Activated CD8-positive, alpha-beta T cell treated with anti-CD3 and anti-CD28 coated beads, Interleukin-2, amount 10 ng/mL, durations not matched to agents 7 days and 5 days (primary cell): ENCODE results near the gene CALD1. TPM values are rescaled to one million over a fixed set of nuclear protein-coding genes. Genes with fewer than 3 reads are reported as not detected.
A peak's percentile ranks its signal among the peaks of the same experiment; 100 is the strongest.

Experiments used
- ATAC-seq: fragments of 150-1000 bp; cut with Tn5 transposase; one replicate; pipeline ENCODE4 v1.10.0; 2021; ENCODE audit warnings: moderate library complexity
- CTCF ChIA-PET: fragments of 350-600 bp; sonication (Branson Sonifier 250); formaldehyde crosslinking; loops from one replicate; lab custom pipeline; 2021; ENCODE audit warnings: antibody characterized with exemption; lab: Charles Lee
- POLR2A ChIA-PET: fragments of 350-600 bp; sonication (Branson Sonifier 250); formaldehyde crosslinking; loops from one replicate; lab custom pipeline; 2021; ENCODE audit warnings: antibody characterized with exemption; lab: Charles Lee
- DNase-seq: peaks from one replicate; pipeline ENCODE4 v3.0.0-alpha.2; 2020
- H3K27ac Mint-ChIP-seq: one replicate; pipeline ENCODE4 v1.8.0; 2021; ENCODE audit warnings: mild to moderate bottlenecking, mixed read lengths
- H3K27me3 Mint-ChIP-seq: one replicate; pipeline ENCODE4 v1.8.0; 2021; ENCODE audit warnings: low read depth, mixed read lengths
- H3K36me3 Mint-ChIP-seq: one replicate; pipeline ENCODE4 v1.8.0; 2021; ENCODE audit warnings: low read depth, mixed read lengths
- H3K4me1 Mint-ChIP-seq: one replicate; pipeline ENCODE4 v1.8.0; 2021; ENCODE audit warnings: low read depth, mixed read lengths
- H3K4me3 Mint-ChIP-seq: one replicate; pipeline ENCODE4 v1.8.0; 2021; ENCODE audit warnings: mild to moderate bottlenecking, mixed read lengths
- H3K9me3 Mint-ChIP-seq: one replicate; pipeline ENCODE4 v1.8.0; 2022; ENCODE audit warnings: mixed read lengths; ENCODE audit not compliant: insufficient read depth
- total RNA-seq, 2 experiments: library from RNA; stranded (reverse); gene quantifications; one replicate each; pipeline ENCODE4 v1.2.3, GENCODE V29; 2021

CALD1 gene
- total RNA-seq, 2 experiments from 2014 or later: 0.55 TPM; not detected in 1

DNA sequence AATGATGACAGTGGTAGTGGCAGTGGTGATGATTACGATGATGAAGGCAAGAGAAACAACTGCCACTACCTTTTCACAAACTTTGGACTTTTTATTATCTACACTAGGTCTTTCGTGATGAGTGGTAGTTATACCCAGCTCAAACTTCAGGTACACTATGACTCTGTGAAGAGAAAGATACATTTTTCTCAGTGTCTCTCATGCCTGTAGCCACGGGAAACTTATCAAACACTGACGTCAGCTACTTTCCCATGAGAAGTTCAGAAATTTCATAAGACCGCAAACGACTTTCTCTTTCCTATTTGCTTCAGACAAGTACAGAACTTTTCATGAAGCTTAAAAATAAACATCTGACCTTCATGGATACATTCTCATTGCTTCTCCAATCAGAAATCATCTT is 57.0 kb downstream of the CALD1 start:
- H3K27ac Mint-ChIP-seq: no peak overlapping the region
- no peak overlapping the region for H3K4me3 Mint-ChIP-seq
- ChIA-PET CTCF (interaction anchor here (1.5 kb wide), 1 partner anchor 10 kb away, joined by 3 read pairs; no protein-coding TSS in a partner anchor), POLR2A (no interaction called here)
- H3K9me3 Mint-ChIP-seq: no peaks in the 10 kb centered on the region
- H3K27me3 Mint-ChIP-seq: peaks cover 2% of the 10 kb centered on the region
- ATAC-seq (no peak), DNase-seq (no peak)
- H3K4me1 Mint-ChIP-seq: no peaks in the 10 kb centered on the region
- H3K36me3 Mint-ChIP-seq: no peaks in the 10 kb centered on the region

DNA sequence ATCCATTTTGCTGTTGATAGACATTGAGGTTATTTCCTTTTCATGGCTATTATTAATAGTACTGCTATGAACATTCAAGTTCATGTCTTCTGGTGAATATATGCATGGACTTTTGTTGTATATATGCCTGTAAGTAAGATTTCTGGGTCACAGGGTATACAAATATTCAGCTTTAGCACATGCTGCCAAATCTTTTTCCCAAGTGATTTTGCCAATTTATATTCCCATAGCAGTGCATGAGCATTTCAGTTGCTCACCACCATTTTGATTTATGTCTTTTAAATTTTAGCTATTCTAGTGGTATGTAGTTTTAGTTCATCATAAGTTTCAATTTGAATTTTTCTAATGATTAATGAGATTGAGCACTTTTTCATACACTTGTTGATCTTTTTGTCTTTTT is 59.9 kb downstream of the CALD1 start:
- DNase-seq (no peak), ATAC-seq (no peak)
- H3K4me3 Mint-ChIP-seq: no peak overlapping the region
- H3K27ac Mint-ChIP-seq: no peak overlapping the region
- ChIA-PET POLR2A (no interaction called here), CTCF (interaction anchor here (1.0 kb wide), 1 partner anchor 16 kb away, joined by 3 read pairs; no protein-coding TSS in a partner anchor)
- no peaks in the 10 kb centered on the region for H3K9me3 Mint-ChIP-seq
- no peaks in the 10 kb centered on the region for H3K4me1 Mint-ChIP-seq
- H3K27me3 Mint-ChIP-seq: peaks cover 5% of the 10 kb centered on the region
- no peaks in the 10 kb centered on the region for H3K36me3 Mint-ChIP-seq

DNA sequence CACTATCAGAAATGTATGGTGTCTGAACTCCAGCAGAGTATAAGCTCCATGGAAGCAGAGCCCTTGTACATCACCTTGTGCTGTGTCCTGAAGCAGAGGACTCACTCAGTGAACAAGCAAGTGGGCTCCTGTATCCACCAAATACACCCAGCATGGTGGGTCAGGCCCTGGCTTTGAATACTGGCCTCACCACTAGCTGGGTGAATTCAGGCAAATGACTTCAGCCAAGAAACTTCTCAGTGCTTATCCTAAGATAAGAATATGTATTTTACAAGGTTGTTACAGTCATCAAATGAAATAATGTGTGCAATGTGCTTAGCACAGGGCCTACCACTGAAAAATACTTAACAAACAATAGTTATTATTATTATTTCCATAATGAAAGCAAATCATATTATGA is 62.6 kb downstream of the CALD1 start:
- H3K4me3 Mint-ChIP-seq: no peak overlapping the region
- no peak overlapping the region for H3K27ac Mint-ChIP-seq
- H3K9me3 Mint-ChIP-seq: no peaks in the 10 kb centered on the region
- peaks cover 5% of the 10 kb centered on the region for H3K4me1 Mint-ChIP-seq
- POLR2A ChIA-PET: no interaction called here
- H3K27me3 Mint-ChIP-seq: peaks cover 5% of the 10 kb centered on the region
- DNase-seq (no peak), ATAC-seq (no peak)
- no peaks in the 10 kb centered on the region for H3K36me3 Mint-ChIP-seq
- CTCF ChIA-PET: no interaction called here

DNA sequence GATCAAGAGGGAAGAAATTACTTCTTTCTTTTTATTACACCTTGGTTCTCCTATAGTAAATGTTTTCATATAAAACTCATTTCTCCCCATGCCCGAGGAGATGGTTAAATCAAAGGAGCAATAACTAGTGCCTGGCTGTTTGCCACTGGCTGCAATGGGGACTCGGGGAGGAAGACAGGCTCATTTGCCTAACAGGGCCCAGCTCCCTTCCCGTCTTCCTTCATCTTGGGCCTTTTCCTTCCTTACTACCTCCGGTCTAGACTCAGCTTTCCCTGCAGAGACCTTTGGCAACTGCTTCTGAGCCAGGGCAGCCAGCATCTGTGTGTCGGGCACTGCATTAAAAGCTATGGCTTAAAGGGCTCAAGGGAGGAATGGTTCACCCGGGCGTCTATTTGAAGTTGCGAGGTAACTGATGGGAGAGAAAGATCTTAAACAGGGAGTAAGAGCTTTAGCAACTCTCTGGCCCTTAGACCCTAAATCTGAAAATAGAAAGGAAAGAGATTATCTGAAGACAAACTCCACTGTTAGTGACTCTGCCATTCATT is 63.5 kb downstream of the CALD1 start:
- Mint-ChIP-seq H3K27me3 (peaks cover 5% of the 10 kb centered on the region), H3K27ac (no peak overlapping the region), H3K36me3 (no peaks in the 10 kb centered on the region), H3K4me1 (peaks cover 5% of the 10 kb centered on the region), H3K9me3 (no peaks in the 10 kb centered on the region), H3K4me3 (no peak overlapping the region)
- ATAC-seq: no peak
- ChIA-PET POLR2A (no interaction called here), CTCF (interaction anchor here (1.7 kb wide), 1 partner anchor 13 kb away, joined by 4 read pairs; no protein-coding TSS in a partner anchor)
- DNase-seq: no peak

DNA sequence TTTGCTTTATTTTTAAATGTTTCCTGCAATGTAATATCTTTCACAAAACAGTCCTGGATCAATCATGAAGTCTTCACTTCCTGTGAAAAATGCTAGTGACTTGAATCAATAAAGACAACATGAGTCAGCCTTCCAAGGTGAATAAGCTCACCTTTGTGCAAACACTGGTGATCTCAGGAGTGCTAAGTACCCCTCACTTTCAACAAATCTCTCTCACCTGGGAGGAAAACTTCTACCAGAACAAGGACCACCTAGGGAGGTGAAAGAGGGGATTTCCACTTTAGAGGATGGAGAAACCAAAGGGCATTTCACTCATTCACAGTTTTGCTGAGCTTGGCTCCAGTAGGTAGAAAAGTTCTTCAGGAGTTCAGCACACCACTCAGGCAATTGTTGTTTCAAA is 64.8 kb downstream of the CALD1 start:
- peaks cover 5% of the 10 kb centered on the region for H3K27me3 Mint-ChIP-seq
- CTCF ChIA-PET: interaction anchor here (1.7 kb wide), 1 partner anchor 15 kb away, joined by 4 read pairs; no protein-coding TSS in a partner anchor
- POLR2A ChIA-PET: no interaction called here
- H3K9me3 Mint-ChIP-seq: no peaks in the 10 kb centered on the region
- no peak overlapping the region for H3K4me3 Mint-ChIP-seq
- no peak for ATAC-seq
- no peaks in the 10 kb centered on the region for H3K36me3 Mint-ChIP-seq
- no peak overlapping the region for H3K27ac Mint-ChIP-seq
- DNase-seq: no peak
- H3K4me1 Mint-ChIP-seq: peaks cover 5% of the 10 kb centered on the region

DNA sequence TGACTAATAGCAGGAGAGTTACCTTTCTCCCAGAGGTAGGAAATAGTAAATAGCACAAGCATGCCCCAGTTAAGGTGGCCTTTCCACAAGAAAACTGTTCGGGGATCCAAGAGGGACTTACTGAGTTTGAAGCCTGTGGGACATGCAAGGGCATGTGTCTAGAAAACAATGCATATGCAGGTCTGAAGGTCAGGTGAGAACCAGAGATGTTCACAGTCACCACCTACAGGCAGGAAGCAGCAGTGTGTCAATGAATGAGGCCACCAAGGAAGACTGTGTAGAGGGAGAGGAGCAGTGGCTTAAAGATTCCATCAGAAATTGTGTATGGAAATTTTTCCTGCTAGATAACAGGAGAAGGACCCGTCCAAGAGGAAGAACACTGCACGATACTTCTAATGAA is 66.0 kb downstream of the CALD1 start:
- peak; percentile 32 for DNase-seq
- Mint-ChIP-seq H3K4me1 (peaks cover 5% of the 10 kb centered on the region), H3K36me3 (no peaks in the 10 kb centered on the region), H3K9me3 (no peaks in the 10 kb centered on the region), H3K27ac (no peak overlapping the region), H3K4me3 (no peak overlapping the region), H3K27me3 (peaks cover 5% of the 10 kb centered on the region)
- ATAC-seq: peak; percentile 58
- POLR2A ChIA-PET: no interaction called here
- CTCF ChIA-PET: interaction anchor here (1.1 to 1.2 kb wide), 2 partner anchors 121 to 198 kb away, joined by 3 read pairs; no protein-coding TSS in a partner anchor

DNA sequence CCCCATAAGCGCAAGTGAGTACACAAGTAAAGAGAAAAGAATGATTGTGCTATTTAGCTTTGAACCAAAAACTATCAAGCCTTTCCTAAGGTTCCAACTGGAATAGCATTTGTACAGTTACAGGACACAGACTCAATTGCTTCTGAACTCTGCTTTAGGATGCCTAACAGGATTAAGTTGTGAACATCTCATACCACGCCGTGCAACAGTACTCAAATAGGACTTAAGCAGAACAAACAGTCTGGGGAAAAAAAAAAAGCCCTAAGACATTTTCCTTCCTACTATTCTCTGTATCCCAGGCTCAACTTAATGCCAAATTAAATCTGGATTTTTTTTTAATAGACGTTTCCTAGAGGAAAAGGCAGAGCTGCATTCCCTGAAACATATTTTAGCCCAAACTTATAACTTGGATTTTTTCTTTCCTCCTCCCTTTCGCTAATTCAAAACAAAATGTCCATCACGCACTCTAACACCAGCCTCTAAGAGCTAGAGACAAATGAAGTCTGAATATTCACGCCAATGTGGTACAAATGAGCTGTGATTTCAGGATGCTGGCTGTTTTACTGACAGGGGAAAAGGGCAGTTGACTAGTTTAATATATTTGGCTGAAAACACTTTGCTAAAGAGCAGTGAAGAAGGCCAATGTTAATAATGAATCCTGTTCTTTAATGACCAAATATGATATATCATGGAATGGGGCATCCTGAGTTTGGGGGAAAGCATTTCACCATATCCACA is 68.6 kb downstream of the CALD1 start:
- Mint-ChIP-seq H3K4me3 (no peak overlapping the region), H3K9me3 (no peaks in the 10 kb centered on the region), H3K27ac (no peak overlapping the region), H3K36me3 (no peaks in the 10 kb centered on the region), H3K4me1 (peaks cover 7% of the 10 kb centered on the region), H3K27me3 (peaks cover 2% of the 10 kb centered on the region)
- POLR2A ChIA-PET: no interaction called here
- no peak for ATAC-seq
- CTCF ChIA-PET: interaction anchor here (0.6 to 1.0 kb wide), 2 partner anchors 87 to 834 kb away, joined by 3 to 4 read pairs; no protein-coding TSS in a partner anchor
- DNase-seq: no peak

DNA sequence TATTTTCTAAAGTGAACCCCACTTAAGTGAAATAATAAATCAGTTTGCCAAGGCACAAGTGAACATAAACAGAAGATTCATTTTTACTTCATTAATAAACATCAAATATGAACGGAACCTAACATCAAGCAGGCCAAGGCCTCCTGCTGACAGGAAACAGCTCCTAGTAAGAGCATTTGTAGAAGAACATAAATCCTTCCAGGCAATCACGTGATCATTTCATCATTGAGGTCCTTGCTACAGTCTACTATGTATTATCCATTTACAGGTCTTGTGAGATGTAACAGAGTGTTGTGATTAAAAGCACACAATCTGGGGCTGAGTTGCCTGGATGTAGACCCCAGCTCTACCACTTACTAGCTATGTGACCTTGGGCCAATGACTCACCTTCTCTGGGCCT is 70.6 kb downstream of the CALD1 start:
- ChIA-PET POLR2A (no interaction called here), CTCF (no interaction called here)
- no peak for ATAC-seq

DNA sequence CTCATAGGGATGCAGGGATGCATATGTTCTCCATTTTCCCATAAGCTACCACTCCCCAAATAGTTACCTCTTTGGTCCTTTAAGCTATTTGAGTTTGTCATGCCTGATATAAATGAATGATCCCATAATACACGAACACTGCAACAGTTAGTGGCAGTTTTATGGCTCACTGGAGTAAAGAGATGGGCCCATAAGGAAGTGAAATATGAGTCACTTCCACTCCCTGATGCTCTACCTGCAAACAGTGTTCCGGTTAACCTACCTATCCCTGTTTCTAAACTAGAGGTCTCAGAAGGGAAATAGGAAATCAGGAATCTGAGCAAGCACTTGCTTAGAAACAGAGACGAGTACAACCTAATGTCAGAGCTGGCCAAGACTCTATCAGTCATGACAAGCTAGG is 71.7 kb downstream of the CALD1 start:
- DNase-seq (no peak), ATAC-seq (no peak)
- Mint-ChIP-seq H3K27ac (no peak overlapping the region), H3K36me3 (peaks cover 12% of the 10 kb centered on the region), H3K4me3 (no peak overlapping the region), H3K27me3 (no peaks in the 10 kb centered on the region), H3K9me3 (peaks cover 11% of the 10 kb centered on the region), H3K4me1 (peaks cover 19% of the 10 kb centered on the region)
- POLR2A ChIA-PET: no interaction called here
- CTCF ChIA-PET: interaction anchor here (1.6 kb wide), 1 partner anchor 10 kb away, joined by 8 read pairs; no protein-coding TSS in a partner anchor

More for the DNA sequence above, 70.6 kb downstream of the CALD1 start:
- no peak for DNase-seq
- Mint-ChIP-seq H3K27ac (no peak overlapping the region), H3K27me3 (no peaks in the 10 kb centered on the region), H3K4me1 (peaks cover 11% of the 10 kb centered on the region), H3K36me3 (peaks cover 6% of the 10 kb centered on the region), H3K9me3 (peaks cover 4% of the 10 kb centered on the region), H3K4me3 (no peak overlapping the region)

DNA sequence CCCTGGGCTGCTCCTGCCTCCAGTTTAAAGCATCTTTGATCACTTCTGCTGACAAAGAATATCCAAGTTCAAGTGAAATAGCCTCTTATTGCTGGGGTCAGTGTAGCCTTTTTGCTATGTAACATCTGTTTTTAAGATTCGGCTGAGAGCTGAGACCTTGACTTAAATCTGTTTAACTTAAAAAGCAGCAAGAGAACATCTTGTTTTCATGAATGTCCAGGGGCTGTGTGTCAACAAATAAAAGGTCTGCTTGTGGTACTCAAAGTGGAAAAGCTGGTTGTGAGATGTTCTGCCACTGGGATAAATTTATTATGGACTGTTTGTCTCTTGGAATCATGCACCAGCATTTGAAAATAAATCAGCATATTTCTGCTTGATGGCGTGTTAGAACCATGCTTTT is 73.2 kb downstream of the CALD1 start:
- DNase-seq (no peak), ATAC-seq (no peak)
- H3K4me1 Mint-ChIP-seq: peaks cover 26% of the 10 kb centered on the region
- H3K27me3 Mint-ChIP-seq: no peaks in the 10 kb centered on the region
- ChIA-PET CTCF (interaction anchor here (1.0 to 1.6 kb wide), 2 partner anchors 9 to 48 kb away, joined by 3 to 8 read pairs; no protein-coding TSS in a partner anchor), POLR2A (no interaction called here)
- H3K36me3 Mint-ChIP-seq: peaks cover 12% of the 10 kb centered on the region
- no peak overlapping the region for H3K27ac Mint-ChIP-seq
- peaks cover 11% of the 10 kb centered on the region for H3K9me3 Mint-ChIP-seq
- no peak overlapping the region for H3K4me3 Mint-ChIP-seq

DNA sequence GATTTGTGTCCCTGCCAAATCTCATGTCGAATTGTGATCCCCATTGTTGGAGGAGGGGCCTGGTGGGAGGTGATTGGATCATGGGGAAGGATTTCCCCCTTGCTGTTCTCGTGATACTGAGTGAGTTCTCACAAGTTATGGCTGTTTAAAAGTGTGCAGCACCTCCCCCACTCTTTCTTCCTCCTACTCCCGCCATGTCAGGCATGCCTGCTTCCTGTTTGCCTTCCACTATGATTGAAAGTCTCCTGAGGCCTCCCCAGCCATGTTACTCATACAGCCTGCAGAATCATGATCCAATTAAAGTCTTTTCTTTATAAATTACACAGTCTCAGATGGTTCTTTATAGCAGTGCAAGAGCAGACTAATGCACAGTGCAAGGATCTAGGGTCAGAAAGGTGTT is 75.4 kb downstream of the CALD1 start:
- no peak for ATAC-seq
- Mint-ChIP-seq H3K4me3 (no peak overlapping the region), H3K4me1 (peaks cover 28% of the 10 kb centered on the region), H3K27me3 (no peaks in the 10 kb centered on the region), H3K27ac (no peak overlapping the region), H3K36me3 (peaks cover 12% of the 10 kb centered on the region), H3K9me3 (peaks cover 11% of the 10 kb centered on the region)
- no peak for DNase-seq
- ChIA-PET CTCF (no interaction called here), POLR2A (no interaction called here)

DNA sequence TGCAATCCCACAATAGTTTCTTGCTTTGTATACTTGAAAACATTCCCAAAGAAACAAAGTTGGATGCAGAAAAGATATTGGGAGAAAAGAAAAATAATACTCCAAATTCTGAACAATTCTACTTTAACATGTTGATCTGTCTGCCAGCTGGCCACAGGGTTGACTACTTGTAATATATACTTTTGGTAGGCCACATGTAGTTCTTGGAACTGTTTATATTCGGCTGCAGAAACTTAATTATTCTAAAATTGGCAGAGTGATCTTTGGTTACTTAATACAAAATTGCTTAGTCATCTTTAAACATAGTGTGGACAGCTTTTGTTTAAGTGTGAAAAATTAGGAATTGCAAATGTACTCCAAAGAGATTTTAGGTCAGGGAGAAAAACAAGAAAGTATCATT is 76.0 kb downstream of the CALD1 start:
- Mint-ChIP-seq H3K27ac (peak overlapping the region; percentile 72), H3K4me1 (peaks cover 28% of the 10 kb centered on the region), H3K9me3 (peaks cover 11% of the 10 kb centered on the region), H3K36me3 (peaks cover 12% of the 10 kb centered on the region), H3K4me3 (no peak overlapping the region), H3K27me3 (no peaks in the 10 kb centered on the region)
- POLR2A ChIA-PET: no interaction called here
- no peak for ATAC-seq
- CTCF ChIA-PET: interaction anchor here (1.5 kb wide), 1 partner anchor 165 kb away, joined by 3 read pairs; no protein-coding TSS in a partner anchor
- DNase-seq: no peak
